Activated effector memory CD4-positive, alpha-beta T cell treated with Interleukin-2 at 50 U/mL for 16 hours (primary cell): ENCODE results near the gene CLEC18A.
"Not testable (repeated sequence)": the region's sequence is repeated elsewhere in the genome, so short reads cannot be mapped to it uniquely, and the experiment has no call there.

Source experiments
- DNase-seq: peaks from one replicate; pipeline ENCODE4 v3.0.0-alpha.2; 2020

The CLEC18A gene

DNA sequence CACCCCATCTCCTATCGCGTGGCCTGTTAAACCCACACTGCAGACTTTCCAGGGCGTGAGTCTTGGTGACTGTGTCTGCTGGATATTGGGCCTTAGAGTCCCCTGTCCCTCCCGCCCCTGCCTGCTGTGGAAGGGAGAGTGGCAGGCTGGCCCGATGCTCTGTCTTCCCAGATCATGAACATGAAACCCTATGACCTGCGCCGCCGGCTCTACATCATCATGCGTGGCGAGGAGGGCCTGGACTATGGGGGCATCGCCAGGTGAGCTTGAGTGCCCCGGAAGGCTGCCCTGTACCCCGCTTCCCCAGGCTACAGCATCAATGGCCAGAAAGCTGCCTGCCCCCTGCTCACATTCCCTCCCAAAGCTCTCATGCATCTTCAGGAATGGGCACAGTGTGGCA is 19.5 kb upstream of the CLEC18A start:
- no peak for DNase-seq

DNA sequence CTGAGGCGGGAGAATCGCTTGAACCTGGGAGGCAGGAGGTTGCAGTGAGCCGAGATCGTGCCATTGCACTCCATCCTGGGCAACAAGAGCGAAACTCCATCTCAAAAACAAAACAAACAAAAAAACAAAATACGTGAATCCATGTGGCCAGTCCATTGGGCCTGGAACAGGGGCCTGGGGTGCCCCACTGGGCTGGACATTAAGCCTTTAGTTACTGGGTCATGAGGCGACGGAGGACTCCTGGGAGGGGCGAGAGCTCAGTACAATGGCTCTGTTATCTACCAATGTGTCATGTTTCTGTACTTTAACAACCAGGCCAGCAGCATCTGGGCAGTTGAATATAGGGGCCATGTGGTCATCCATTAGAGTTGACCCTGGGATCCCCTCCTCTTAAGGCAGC is 18.9 kb upstream of the CLEC18A start:
- no peak for DNase-seq

DNA sequence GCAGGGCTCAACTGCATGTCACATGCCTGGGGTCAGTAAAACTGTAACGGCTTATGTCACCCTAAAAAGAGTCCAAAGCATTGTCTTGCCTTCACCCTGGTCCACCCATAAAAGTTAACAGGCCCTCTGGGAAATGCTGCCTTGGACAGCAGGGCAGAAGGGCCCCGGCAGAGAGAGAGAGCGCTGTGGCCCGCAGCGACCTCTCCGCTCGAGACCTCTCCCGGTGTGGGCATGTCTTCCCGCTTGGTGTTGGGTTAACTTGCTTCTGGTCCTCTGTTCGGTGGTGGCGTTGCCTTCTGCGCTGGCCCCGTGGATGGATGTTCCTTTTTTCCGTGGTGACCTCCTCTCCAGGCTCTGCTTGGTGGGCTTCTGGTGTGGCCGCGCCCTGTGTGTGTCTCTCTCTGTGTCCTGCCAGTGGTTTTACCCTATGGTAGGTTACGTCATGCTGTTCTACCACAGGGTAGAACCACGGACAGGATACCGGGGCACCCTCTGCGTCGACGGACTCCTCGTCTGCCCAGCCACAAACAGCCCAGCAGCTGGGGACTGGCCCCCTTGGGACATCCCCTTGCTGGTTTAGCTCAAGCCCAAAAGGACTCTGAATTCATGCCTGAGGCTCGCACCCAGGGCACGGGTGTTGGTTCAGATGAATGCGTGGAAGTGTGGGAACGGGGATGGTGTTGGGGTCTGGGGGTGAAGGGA is 18.3 kb upstream of the CLEC18A start:
- DNase-seq, result no peak

DNA sequence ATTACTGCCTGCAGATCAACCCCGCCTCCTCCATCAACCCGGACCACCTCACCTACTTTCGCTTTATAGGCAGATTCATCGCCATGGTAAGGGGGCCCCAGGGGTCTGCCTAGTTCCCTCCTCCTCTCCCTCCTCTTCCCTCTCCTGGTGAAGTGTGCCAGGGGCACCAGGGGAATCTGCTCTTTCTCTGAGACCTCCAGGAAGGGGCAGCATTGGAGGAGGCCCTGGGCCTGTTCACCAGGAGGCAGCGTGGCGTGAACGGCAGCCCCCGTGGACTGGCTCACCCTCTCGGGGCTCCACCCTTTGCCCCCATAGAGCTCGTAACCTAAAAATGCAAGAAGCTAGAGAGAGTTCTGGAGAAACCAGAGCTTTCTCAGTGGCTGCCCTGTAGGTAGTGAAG is 17.1 kb upstream of the CLEC18A start:
- no peak for DNase-seq

DNA sequence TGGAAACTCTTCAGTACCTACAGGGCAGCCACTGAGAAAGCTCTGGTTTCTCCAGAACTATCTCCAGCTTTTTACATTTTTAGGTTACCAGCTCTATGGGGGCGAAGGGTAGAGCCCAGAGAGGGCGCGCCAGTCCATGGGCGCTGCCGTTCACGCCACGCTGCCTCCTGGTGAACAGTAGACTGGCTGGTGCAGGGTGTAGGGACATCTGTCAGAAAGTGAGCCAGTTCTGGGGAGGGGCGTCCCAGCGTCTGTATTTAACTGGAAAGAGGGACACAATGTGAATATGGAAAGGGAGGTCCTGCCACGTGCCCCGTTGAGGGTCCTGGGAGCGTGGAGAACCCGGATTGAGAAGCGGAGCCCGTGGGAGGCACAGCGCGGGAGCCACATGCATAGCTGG is 16.4 kb upstream of the CLEC18A start:
- DNase-seq, result no peak

DNA sequence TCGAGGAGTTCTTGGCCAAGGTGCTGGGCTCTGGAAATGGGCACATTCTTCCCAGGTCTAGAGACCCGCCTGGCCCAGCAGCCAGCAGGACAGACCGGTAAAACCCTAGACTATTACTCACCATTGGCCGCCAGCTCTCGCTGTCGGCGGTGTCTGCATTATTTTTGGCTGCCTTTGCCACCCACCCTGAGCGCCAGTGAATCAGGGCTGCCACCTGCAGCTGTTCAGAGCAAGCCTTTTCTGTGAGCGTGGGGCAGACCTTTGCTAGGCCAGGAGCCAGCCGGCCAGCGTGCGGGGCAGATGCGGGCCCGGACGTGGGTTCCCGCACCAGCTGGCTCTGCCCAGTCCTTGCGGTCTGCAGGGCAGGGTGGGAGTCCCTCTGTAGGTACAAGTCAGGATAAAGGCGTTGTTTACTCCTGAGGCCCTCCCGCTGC is 15.8 kb upstream of the CLEC18A start:
- no peak for DNase-seq

DNA sequence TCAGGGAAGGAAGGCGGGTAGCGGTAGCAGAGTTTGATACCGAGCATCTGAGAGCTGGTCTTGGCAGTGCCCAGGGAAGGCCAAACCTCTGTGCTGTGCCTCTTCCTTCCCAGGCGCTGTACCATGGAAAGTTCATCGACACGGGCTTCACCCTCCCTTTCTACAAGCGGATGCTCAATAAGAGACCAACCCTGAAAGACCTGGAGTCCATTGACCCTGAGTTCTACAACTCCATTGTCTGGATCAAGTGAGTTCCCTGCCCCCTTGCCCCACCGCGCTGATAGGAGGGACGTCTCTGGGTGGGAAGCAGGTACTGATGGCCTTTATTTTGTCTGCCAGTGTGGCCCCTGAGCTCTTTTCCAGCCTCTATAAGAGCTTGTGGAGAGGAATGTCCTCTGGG is 15.4 kb upstream of the CLEC18A start:
- no peak for DNase-seq

DNA sequence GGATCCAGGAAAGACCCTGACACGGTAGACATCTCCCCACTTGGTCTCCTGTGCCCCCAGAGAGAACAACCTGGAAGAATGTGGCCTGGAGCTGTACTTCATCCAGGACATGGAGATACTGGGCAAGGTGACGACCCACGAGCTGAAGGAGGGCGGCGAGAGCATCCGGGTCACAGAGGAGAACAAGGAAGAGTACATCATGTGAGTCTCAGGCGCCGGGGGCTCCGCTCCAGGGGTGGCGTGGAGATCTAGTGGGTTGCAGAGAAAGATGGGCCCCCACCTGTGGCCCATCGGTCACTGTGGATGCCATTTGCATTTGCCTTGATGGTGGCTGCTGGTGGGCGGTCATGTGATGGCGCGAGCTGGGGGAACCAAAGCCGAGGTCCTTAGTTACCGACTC is 14.9 kb upstream of the CLEC18A start:
- DNase-seq, result no peak

DNA sequence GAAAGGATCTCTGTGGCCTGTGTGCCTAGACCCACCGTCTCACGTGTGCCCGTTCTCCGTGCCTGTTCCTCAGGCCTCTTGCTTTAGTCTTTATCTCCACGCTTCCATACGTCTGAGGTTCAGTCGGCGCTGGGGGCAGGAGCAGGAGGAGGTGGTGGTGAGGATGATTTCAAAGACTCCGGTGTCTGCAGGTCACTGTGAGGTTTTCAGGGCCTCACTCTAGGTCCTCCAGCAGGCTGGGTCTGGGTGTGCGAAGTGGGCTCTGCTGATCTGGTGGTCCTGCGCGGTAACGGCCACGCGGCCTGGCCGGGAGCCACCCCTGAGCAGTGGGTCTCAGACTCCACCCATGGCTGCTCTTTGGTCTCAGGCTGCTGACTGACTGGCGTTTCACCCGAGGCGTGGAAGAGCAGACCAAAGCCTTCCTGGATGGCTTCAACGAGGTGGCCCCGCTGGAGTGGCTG is 14.4 kb upstream of the CLEC18A start:
- DNase-seq, result no peak

DNA sequence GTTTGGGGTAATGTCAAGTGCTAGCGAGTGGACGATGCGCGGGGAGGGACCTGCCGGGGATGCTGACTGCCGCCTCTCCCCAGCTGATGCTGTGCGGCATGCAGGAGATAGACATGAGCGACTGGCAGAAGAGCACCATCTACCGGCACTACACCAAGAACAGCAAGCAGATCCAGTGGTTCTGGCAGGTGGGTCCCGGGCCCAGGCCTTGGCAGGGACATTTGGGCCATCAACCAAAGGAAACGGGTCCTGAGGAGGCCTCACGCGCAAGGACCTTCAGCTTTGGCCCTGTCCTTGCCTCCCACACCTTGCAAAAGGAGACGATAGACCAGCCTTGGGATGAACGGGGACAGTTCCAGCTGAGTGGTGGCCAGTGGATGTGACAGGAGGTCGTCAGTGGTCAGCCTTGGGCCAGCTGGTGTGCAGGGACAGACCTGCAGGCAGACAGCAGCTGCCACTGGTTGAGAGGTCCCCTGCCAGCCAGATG is 13.6 kb upstream of the CLEC18A start:
- no peak for DNase-seq

DNA sequence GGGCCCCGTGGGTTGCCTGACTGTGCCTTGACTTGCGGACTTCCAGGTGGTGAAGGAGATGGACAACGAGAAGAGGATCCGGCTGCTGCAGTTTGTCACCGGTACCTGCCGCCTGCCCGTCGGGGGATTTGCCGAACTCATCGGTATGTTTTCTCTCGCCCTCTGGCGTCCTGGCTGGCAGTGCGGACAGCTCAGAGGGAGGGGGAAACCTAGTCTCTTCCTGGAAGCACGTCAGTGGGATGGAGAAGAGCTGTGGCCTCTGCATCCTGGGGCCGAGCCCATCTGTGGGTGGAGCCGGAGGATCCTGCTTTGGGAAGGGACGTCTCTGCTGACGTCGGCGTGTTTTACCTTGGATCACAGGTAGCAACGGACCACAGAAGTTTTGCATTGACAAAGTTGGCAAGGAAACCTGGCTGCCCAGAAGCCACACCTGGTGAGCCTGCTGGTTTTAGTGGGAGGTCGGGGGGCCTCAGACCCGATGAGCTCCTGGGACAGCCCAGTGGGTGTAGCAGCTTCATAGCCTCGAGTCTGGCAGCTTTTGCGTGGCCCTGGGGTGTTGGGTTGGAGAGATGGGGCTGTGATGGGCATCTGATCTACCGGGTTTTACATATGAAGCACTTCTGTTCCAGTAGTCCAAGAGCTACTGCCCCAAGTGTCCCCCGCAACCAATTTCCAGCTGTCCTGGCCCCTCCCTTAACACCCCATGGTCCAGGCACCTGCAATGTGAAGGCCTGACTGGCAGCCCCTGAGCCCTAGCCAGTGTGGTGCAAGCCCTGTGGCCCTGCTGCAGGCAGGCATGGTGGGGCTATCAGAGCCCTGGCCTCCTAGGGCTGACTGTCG is 11.9 kb upstream of the CLEC18A start:
- no peak for DNase-seq

DNA sequence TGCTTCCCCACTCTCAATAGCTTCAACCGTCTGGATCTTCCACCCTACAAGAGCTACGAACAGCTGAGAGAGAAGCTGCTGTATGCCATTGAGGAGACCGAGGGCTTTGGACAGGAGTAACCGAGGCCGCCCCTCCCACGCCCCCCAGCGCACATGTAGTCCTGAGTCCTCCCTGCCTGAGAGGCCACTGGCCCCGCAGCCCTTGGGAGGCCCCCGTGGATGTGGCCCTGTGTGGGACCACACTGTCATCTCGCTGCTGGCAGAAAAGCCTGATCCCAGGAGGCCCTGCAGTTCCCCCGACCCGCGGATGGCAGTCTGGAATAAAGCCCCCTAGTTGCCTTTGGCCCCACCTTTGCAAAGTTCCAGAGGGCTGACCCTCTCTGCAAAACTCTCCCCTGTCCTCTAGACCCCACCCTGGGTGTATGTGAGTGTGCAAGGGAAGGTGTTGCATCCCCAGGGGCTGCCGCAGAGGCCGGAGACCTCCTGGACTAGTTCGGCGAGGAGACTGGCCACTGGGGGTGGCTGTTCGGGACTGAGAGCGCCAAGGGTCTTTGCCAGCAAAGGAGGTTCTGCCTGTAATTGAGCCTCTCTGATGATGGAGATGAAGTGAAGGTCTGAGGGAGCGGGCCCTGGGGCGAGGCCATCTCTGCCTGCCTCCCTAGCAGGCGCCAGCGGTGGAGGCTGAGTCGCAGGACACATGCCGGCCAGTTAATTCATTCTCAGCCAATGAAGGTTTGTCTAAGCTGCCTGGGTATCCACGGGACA is 11.1 kb upstream of the CLEC18A start:
- no peak for DNase-seq

DNA sequence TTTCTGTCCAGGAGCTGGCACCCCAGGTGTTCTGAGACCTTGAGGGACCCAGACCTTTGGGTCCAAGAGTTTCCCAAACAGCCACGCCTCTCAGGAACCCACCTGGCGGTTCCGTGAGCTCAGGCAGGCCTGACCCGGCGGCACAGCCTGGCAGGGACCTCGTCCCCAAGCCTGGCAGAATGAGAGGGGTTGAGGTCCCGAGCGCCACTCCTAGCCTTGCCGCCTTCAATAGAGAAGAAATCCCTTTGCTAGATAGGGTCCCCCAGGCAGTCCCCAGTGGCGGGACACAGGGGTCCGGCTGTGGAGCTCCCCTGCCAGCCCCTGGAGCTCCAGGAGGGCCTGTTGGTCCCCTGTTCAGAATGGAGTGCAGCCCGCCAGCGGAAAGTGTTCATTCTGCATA is 10.5 kb upstream of the CLEC18A start:
- DNase-seq, result no peak

DNA sequence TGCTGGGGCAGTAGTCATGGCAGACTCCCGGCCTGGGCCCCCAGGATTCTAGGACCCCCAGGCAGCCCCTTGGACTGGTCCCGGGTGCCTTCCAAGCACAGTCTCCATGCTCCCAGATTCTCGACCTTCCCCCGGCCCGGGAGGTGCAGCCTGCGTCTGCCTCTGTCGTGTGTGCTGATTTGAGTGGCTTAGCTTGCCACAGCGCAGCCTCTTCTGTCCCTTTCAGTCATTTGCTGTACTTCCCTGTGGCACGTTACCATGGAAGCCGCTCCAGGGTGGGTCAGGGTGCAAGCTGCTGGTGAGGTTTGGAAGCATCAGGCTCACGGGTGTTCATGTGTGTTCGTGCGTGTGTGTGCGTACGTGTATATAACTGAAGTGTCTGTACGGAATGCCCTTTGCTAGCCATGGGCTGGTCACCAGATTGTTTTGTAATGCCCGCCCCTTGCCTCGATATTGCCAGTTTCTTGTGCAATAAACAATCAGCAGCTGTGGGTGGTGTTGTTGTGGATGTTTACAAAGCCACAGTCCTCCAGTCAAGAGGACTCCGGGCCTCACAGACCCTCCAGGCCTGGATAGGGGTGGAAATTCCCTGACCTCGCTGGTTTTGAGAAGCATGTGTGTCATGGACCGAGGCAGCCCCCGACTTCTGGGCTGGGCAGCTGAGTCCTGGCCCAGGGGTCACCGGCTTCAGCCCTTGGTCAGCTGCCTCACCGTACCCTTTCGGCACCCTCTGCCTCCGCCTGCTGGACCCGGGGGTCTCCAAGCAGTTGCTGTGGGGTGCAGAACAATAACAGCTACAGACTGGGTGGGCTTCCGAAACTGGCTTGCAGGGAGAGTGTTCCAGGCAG is 9.7 kb upstream of the CLEC18A start:
- no peak for DNase-seq

DNA sequence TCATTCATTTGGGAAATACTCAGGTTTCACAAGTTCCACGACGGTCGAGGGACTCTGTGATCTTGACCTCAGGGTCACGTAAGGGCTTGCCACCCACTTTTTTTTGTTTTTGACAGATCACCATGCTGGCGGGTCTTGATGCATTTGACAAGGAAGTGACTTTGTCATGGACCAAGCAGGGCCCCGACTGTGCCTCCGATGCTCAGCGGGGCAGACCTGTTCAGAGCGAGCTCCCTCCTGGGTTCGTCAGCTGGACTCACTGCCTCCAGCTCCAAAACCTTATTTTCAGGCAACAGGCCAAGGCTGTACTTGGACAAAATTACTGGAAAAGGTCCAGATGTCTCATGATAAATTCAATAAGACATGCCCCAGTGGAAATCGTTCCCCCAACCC is 9.0 kb upstream of the CLEC18A start:
- DNase-seq, result no peak

DNA sequence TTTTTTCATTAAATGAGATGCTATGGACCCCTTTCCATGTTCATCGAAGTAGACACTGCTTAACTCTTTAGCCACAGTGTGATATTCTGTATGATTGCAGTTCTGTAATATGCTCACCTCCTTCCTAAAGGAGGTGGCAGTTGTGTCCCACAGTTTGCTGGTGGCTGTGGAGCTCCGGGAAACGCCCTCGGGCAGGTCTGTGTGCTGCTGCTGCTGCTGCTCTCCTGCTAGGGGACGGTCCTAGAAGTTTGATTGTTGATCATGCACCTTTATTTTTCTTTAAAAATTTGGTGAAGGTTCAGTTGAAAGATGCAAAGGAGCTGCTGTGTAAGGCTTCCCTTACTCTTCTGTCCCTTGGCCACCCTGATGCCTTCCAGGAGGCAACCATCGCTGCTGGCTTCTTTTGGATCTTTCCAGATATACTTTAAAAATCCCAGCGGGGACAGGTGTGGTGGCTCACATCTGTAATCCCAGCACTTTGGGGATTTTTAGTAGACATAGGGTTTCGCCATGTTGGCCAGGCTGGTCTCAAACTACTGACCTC is 8.4 kb upstream of the CLEC18A start:
- DNase-seq, result no peak

DNA sequence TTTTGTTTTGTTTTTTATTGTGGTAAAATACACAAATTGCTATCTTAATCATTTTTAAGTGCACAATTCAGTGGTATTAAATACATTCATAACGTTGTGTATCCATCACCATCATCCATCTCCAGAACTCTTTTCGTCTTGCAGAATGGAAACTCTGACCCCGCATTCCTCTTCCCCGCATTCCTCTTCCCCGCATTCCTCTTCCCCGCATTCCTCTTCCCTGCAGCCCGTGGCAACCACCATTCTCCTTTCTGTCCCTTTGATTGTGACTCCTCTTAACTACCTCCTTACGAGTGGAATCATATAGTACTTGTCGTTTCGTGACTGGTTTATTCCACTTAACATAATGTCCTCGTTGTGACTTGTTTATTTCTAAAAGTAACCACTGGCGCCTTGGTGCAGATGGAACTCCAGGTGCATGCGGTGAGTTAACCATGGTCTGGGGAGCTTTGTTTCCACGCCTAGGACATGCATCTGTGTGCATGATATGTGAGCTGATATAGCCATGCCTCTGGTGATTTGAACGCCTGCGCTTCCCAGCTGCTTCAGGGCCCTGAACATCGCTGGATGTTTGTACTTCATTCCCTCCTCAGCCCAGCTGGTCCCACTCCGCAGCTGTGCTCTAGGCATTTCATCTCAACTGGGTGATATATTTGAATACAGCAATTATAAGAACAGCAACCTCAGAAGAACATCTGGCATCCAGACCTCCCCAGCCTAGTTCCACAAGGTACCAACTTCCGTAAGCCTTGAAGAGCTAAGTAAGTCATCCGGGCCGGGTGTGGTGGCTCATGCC is 7.7 kb upstream of the CLEC18A start:
- not testable (repeated sequence) for DNase-seq

DNA sequence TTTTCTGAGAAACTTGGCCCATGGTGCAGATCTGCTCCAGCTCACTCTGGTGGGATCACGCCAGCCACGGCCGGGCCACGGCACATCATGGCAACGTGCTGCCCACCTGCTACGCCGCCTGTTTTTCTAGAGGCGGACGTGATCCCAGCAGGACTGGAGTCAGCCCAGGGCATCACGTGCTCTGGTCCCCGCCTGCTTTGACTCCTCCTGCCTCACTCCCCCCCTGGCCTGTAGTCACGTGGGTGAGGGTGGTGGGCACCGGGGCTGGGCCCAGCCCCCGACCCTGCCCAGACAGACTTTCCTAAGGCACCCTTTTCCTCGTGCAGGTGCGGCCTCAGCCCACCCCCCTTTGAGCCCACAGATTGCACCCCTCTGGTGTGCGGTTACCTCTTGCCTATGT is 723 bp upstream of the CLEC18A start:
- not testable (repeated sequence) for DNase-seq

DNA sequence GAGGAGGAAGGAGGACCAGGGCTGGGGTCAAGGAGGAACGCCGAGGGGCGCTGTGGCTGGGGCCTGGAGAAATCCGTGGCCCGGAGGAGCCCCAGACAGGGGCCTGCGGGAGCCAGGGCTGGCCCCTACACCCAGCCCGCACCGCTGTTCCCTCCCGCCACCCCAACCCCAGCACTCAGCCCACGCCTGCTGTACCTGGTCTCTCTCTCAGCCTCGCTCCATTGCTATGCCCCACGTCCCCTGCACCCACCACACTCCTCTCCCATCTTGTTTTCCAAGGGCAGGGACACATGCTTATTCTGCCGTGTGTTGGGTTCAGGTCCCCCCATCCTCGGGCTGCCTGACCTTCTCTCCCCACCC is 518 bp downstream of the CLEC18A start:
- DNase-seq, result not testable (repeated sequence)

DNA sequence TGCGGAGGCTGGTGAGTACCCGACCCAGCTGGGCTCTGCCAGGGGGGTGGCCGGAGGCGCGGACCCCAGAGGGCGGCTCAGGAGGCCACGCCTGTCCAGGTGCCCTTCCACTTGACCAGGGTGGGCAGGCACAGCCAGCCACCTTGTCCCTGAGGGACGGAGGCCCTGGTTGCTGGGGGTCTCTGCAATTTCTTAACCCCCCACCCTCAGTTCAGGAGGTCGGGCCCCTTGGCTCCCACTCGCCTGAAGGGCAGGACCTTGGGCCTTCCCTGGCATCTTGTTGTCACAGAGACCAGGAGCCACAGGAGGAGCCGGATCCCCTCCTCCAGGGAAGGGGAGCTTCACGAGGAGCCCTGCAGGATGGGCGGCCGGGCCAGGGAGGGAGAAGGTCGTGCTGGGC is 982 bp downstream of the CLEC18A start:
- not testable (repeated sequence) for DNase-seq
